Stimulated activated CD8-positive, alpha-beta memory T cell treated with anti-CD3 and anti-CD28 coated beads, Interleukin-15, amount 100 ng/mL, for 1 hour (primary cell): ENCODE results near the gene LOC128125822.
"Not testable (repeated sequence)": the region's sequence is repeated elsewhere in the genome, so short reads cannot be mapped to it uniquely, and the experiment has no call there.

ENCODE experiments used
- DNase-seq: peaks from one replicate; pipeline ENCODE4 v3.0.0-alpha.2; 2020; ENCODE audit warnings: low read depth

The LOC128125822 gene

GRCh38 chr6:63572044-63572746, at the start of gene LOC128125822, which contains the start of gene PTP4A1:
Gene LOC128125822 (plus strand): TSS chr6:63572480.
Gene PTP4A1 (plus strand): TSS chr6:63572480. CDS start chr6:63576881, 4,401 bp downstream.
- DNase-seq, result peak; percentile 89

- not testable (repeated sequence) for DNase-seq
Measured at GRCh38 chr6:63522911-63523287, 49.4 kb upstream of the LOC128125822 start.

GRCh38 chr6:63523630-63524029, 48.6 kb upstream of the LOC128125822 start:
- no peak for DNase-seq

- DNase-seq, result no peak
Measured at GRCh38 chr6:63525186-63525878, 46.9 kb upstream of the LOC128125822 start.

- no peak for DNase-seq
Measured at GRCh38 chr6:63526931-63527330, 45.3 kb upstream of the LOC128125822 start.

- no peak for DNase-seq
Measured at GRCh38 chr6:63527658-63528514, 44.4 kb upstream of the LOC128125822 start.

GRCh38 chr6:63529498-63529897, 42.8 kb upstream of the LOC128125822 start:
- no peak for DNase-seq

- no peak for DNase-seq
Measured at GRCh38 chr6:63530182-63530581, 42.1 kb upstream of the LOC128125822 start.

- DNase-seq, result no peak
Measured at GRCh38 chr6:63530991-63531390, 41.3 kb upstream of the LOC128125822 start.

- no peak for DNase-seq
Measured at GRCh38 chr6:63533026-63533425, 39.3 kb upstream of the LOC128125822 start.

- no peak for DNase-seq
Measured at GRCh38 chr6:63533952-63534351, 38.3 kb upstream of the LOC128125822 start.

GRCh38 chr6:63537201-63537958, 34.9 kb upstream of the LOC128125822 start:
- DNase-seq, result no peak

- DNase-seq, result no peak
Measured at GRCh38 chr6:63537959-63538300, 34.4 kb upstream of the LOC128125822 start.

GRCh38 chr6:63538550-63538949, 33.7 kb upstream of the LOC128125822 start:
- DNase-seq, result no peak

- no peak for DNase-seq
Measured at GRCh38 chr6:63543001-63543400, 29.3 kb upstream of the LOC128125822 start.

GRCh38 chr6:63543982-63544381, 28.3 kb upstream of the LOC128125822 start:
- no peak for DNase-seq

GRCh38 chr6:63546236-63546635, 26.0 kb upstream of the LOC128125822 start:
- DNase-seq, result no peak

GRCh38 chr6:63546697-63547096, 25.6 kb upstream of the LOC128125822 start:
- no peak for DNase-seq

- DNase-seq, result no peak
Measured at GRCh38 chr6:63549076-63549475, 23.2 kb upstream of the LOC128125822 start.

GRCh38 chr6:63553208-63553607, 19.1 kb upstream of the LOC128125822 start:
- DNase-seq, result no peak

- no peak for DNase-seq
Measured at GRCh38 chr6:63553900-63554299, 18.4 kb upstream of the LOC128125822 start.

GRCh38 chr6:63554782-63555181, 17.5 kb upstream of the LOC128125822 start:
- no peak for DNase-seq
